GM23338 (cell line): ENCODE measurements around the gene SLC6A8.

ENCODE experiments used
- CREB1 ChIP-seq: fragments of 250-450 bp; sonication (Bioruptor Pico); IDR thresholded peaks from 2 replicates; pipeline ENCODE4 v1.5.0; 2020; ENCODE audit warnings: low read depth, mild to moderate bottlenecking, moderate library complexity
- CTCF ChIP-seq, 2 experiments: fragments of 200-600 bp in 1 of 2; sonication (generic) in 1 of 2; conservative IDR thresholded peaks; 2 replicates each; pipeline versions ENCODE4 v1.5.1 to v1.6.1; 2016 to 2017; ENCODE audit warnings: antibody characterized with exemption in 2 of 2, low read depth in 2 of 2, mild to moderate bottlenecking in 2 of 2, moderate library complexity in 1 of 2
- EZH2 ChIP-seq: fragments of 200-600 bp; sonication (generic); IDR thresholded peaks from one replicate; pipeline ENCODE4 v1.8.0; 2017; ENCODE audit warnings: antibody characterized with exemption, mild to moderate bottlenecking, low read depth; ENCODE audit not compliant: unreplicated experiment
- EZH2phosphoT487 ChIP-seq: fragments of 200-600 bp; sonication (generic); IDR thresholded peaks from one replicate; pipeline ENCODE4 v1.8.1; 2018; ENCODE audit warnings: antibody characterized with exemption; ENCODE audit not compliant: unreplicated experiment
- JUNB ChIP-seq: IDR thresholded peaks from one replicate; pipeline ENCODE4 v1.6.1; 2016; ENCODE audit warnings: antibody characterized with exemption; ENCODE audit not compliant: unreplicated experiment
- POLR2AphosphoS5 ChIP-seq: IDR thresholded peaks from 2 replicates; pipeline ENCODE4 v1.6.1; 2016; ENCODE audit warnings: antibody characterized with exemption, low read depth
- ZNF114 ChIP-seq: fragments of 250-450 bp; sonication (Bioruptor Pico); IDR thresholded peaks from 2 replicates; pipeline ENCODE4 v1.5.0; 2020; ENCODE audit warnings: mild to moderate bottlenecking, moderate library complexity
- ZNF462 ChIP-seq: fragments of 250-450 bp; sonication (Bioruptor Pico); IDR thresholded peaks from 2 replicates; pipeline ENCODE4 v1.5.0; 2020; ENCODE audit warnings: mild to moderate bottlenecking, moderate library complexity
- TF ChIP-seq, protein P1 (sequence below): IDR thresholded peaks from one replicate; pipeline ENCODE4 v1.6.1; 2018; ENCODE audit warnings: antibody characterized with exemption; ENCODE audit not compliant: unreplicated experiment

DNA sequence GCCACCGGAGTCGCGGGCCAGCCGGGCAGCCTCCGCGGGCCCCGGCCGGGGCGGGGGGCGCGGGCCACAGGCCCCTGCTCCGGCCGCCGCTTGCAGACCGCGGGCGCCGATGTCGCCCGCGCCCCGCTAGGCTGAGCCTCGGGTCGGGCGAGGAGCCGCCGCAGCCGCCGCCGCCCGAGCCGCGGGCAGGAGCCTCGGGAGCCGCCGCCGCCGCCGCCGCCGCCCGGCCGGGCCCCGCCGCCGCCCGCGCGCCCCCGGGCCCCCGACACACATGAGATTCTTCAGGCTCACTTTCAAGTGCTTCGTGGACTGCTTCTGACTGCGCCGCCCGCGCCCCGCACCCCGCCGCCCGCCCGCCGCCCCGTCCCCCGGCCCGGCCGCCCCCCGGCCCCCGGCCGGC, 345 bp downstream of the SLC6A8 start:
- TF ChIP-seq CTCF (conservative IDR thresholded peaks at IDR 0.05; ENCODE audit: low read depth in 2 of 2) (no peak), ZNF114 (CRISPR knock-in tag) (no peak), EZH2phosphoT487 (no peak), ZNF462 (CRISPR knock-in tag) (no peak), JUNB (no peak), EZH2 (no peak), POLR2AphosphoS5 (no peak), CREB1 (CRISPR knock-in tag) (no peak)
- TF ChIP-seq, protein P1, sequence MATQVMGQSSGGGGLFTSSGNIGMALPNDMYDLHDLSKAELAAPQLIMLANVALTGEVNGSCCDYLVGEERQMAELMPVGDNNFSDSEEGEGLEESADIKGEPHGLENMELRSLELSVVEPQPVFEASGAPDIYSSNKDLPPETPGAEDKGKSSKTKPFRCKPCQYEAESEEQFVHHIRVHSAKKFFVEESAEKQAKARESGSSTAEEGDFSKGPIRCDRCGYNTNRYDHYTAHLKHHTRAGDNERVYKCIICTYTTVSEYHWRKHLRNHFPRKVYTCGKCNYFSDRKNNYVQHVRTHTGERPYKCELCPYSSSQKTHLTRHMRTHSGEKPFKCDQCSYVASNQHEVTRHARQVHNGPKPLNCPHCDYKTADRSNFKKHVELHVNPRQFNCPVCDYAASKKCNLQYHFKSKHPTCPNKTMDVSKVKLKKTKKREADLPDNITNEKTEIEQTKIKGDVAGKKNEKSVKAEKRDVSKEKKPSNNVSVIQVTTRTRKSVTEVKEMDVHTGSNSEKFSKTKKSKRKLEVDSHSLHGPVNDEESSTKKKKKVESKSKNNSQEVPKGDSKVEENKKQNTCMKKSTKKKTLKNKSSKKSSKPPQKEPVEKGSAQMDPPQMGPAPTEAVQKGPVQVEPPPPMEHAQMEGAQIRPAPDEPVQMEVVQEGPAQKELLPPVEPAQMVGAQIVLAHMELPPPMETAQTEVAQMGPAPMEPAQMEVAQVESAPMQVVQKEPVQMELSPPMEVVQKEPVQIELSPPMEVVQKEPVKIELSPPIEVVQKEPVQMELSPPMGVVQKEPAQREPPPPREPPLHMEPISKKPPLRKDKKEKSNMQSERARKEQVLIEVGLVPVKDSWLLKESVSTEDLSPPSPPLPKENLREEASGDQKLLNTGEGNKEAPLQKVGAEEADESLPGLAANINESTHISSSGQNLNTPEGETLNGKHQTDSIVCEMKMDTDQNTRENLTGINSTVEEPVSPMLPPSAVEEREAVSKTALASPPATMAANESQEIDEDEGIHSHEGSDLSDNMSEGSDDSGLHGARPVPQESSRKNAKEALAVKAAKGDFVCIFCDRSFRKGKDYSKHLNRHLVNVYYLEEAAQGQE = no peak
